HG02678 (cell line): ENCODE results near the gene OLFML1.

Experiments used
- ATAC-seq: cut with Tn5 transposase; IDR thresholded peaks from one replicate; pipeline ENCODE4 v1.9.1; 2021; ENCODE audit warnings: mild to moderate bottlenecking, moderate library complexity; ENCODE audit not compliant: unreplicated experiment

OLFML1 gene

GRCh38 chr11:7485186-7486097 is at the start of gene OLFML1:
TSS of gene OLFML1 (plus strand) at chr11:7485506. CDS start at chr11:7485876, 370 bp downstream.
- ATAC-seq = no peak

- ATAC-seq = no peak
Observed at GRCh38 chr11:7436146-7436545, 49.2 kb upstream of the OLFML1 start.

GRCh38 chr11:7436657-7437056 is 48.6 kb upstream of the OLFML1 start:
- ATAC-seq = peak; percentile 74

- ATAC-seq = no peak
Observed at GRCh38 chr11:7437696-7438095, 47.6 kb upstream of the OLFML1 start.

GRCh38 chr11:7439746-7440320 is 45.5 kb upstream of the OLFML1 start:
- ATAC-seq = no peak

- ATAC-seq = peak; percentile 92
Observed at GRCh38 chr11:7442588-7443215, 42.6 kb upstream of the OLFML1 start.

- ATAC-seq = no peak
Observed at GRCh38 chr11:7444091-7444981, 41.0 kb upstream of the OLFML1 start.

GRCh38 chr11:7445564-7445963 is 39.7 kb upstream of the OLFML1 start:
- ATAC-seq = no peak

- no peak for ATAC-seq
Observed at GRCh38 chr11:7448201-7448600, 37.1 kb upstream of the OLFML1 start.

- ATAC-seq = no peak
Observed at GRCh38 chr11:7449211-7449840, 36.0 kb upstream of the OLFML1 start.

- no peak for ATAC-seq
Observed at GRCh38 chr11:7449841-7450214, 35.5 kb upstream of the OLFML1 start.

- no peak for ATAC-seq
Observed at GRCh38 chr11:7450836-7451235, 34.5 kb upstream of the OLFML1 start.

GRCh38 chr11:7451520-7451919 is 33.8 kb upstream of the OLFML1 start:
- ATAC-seq = no peak

- ATAC-seq = no peak
Observed at GRCh38 chr11:7451952-7452494, 33.3 kb upstream of the OLFML1 start.

GRCh38 chr11:7454854-7455253 is 30.5 kb upstream of the OLFML1 start:
- no peak for ATAC-seq

- no peak for ATAC-seq
Observed at GRCh38 chr11:7457211-7457610, 28.1 kb upstream of the OLFML1 start.

- no peak for ATAC-seq
Observed at GRCh38 chr11:7462706-7463105, 22.6 kb upstream of the OLFML1 start.

- peak; percentile 77 for ATAC-seq
Observed at GRCh38 chr11:7467652-7468051, 17.7 kb upstream of the OLFML1 start.

- no peak for ATAC-seq
Observed at GRCh38 chr11:7469351-7469865, 15.9 kb upstream of the OLFML1 start.

GRCh38 chr11:7471071-7471470 is 14.2 kb upstream of the OLFML1 start:
- ATAC-seq = no peak
